OCI-M2 (cell line): ENCODE data around the gene MLC1.

Experiments used
- DNase-seq: peaks from one replicate; lab custom pipeline; 2025; ENCODE audit not compliant: unreplicated experiment; lab: John Stamatoyannopoulos, UW

MLC1 gene

GRCh38 chr22:50078246-50078645 is 7.0 kb downstream of the MLC1 start:
- no peak for DNase-seq

- DNase-seq: no peak
Measured at GRCh38 chr22:50076646-50077535, 8.3 kb downstream of the MLC1 start.

- DNase-seq: no peak
Measured at GRCh38 chr22:50074551-50075530, 10.4 kb downstream of the MLC1 start.

GRCh38 chr22:50074056-50074455 is 11.2 kb downstream of the MLC1 start:
- no peak for DNase-seq

GRCh38 chr22:50072714-50073538 is 12.3 kb downstream of the MLC1 start:
- DNase-seq: no peak

- DNase-seq: no peak
Measured at GRCh38 chr22:50072167-50072555, 13.1 kb downstream of the MLC1 start.

- no peak for DNase-seq
Measured at GRCh38 chr22:50071432-50072166, 13.6 kb downstream of the MLC1 start.

- no peak for DNase-seq
Measured at GRCh38 chr22:50070366-50070765, 14.9 kb downstream of the MLC1 start.

- DNase-seq: no peak
Measured at GRCh38 chr22:50068096-50068495, 17.1 kb downstream of the MLC1 start.

GRCh38 chr22:50067244-50067643 is 18.0 kb downstream of the MLC1 start:
- DNase-seq: no peak

GRCh38 chr22:50064453-50064852 is 20.8 kb downstream of the MLC1 start:
- no peak for DNase-seq

GRCh38 chr22:50063589-50064393 is 21.4 kb downstream of the MLC1 start:
- no peak for DNase-seq

GRCh38 chr22:50062509-50063135 is 22.6 kb downstream of the MLC1 start:
- DNase-seq: no peak

- no peak for DNase-seq
Measured at GRCh38 chr22:50061824-50062355, 23.3 kb downstream of the MLC1 start.

- DNase-seq: no peak
Measured at GRCh38 chr22:50061141-50061823, 23.9 kb downstream of the MLC1 start.

GRCh38 chr22:50060441-50061140 is 24.6 kb downstream of the MLC1 start:
- DNase-seq: no peak

- DNase-seq: no peak
Measured at GRCh38 chr22:50059881-50060262, 25.4 kb downstream of the MLC1 start.
